Mononuclear cell (primary cell): Measurements from ENCODE around the gene CD300LG. TPM values are rescaled to one million over a fixed set of nuclear protein-coding genes. Genes with fewer than 3 reads are reported as not detected.

Source experiments
- H3K27me3 ChIP-seq: 2 replicates; pipeline ENCODE4 v1.6.0; 2011; ENCODE audit warnings: low read length, control low read depth; ENCODE audit not compliant: insufficient read depth
- H3K4me1 ChIP-seq: 2 replicates; pipeline ENCODE4 v1.5.1; 2011; ENCODE audit warnings: mild to moderate bottlenecking, low read length, control low read depth; ENCODE audit not compliant: insufficient read depth
- H3K4me3 ChIP-seq: 2 replicates; pipeline ENCODE4 v1.5.1; 2011; ENCODE audit warnings: mild to moderate bottlenecking, low read length, moderate library complexity
- H3K9me3 ChIP-seq: 2 replicates; pipeline ENCODE4 v1.5.1; 2011; ENCODE audit warnings: low read depth, mild to moderate bottlenecking, control low read depth, low read length
- total RNA-seq: library from RNA; depleted of rRNA; stranded (reverse); fragments of >200 nt; gene quantifications from one replicate; pipeline ENCODE4 v1.2.3, GENCODE V29; 2012

The CD300LG gene
- total RNA-seq, 1 donor, result not detected

GRCh38 chr17:43912635-43913304 lies 65.8 kb downstream of the CD300LG start:
- Histone ChIP-seq H3K4me1 (peaks cover 19% of the 10 kb centered on the region), H3K4me3 (no peak overlapping the region), H3K27me3 (peaks cover 21% of the 10 kb centered on the region), H3K9me3 (no peaks in the 10 kb centered on the region)

Other genes starting within 250 kb of the CD300LG start
- 0.42 TPM for gene MEOX1, start 185.3 kb upstream of the CD300LG start, total RNA-seq
- gene SOST, start 88.4 kb upstream of the CD300LG start, total RNA-seq, result not detected
- gene DUSP3, start 68.2 kb upstream of the CD300LG start, total RNA-seq, result 16.6 TPM
- gene CFAP97D1, start 66.7 kb upstream of the CD300LG start, total RNA-seq, result not detected
- 0.21 TPM for gene MPP3, start 14.0 kb upstream of the CD300LG start, total RNA-seq
- gene MPP2, start 60.4 kb downstream of the CD300LG start, total RNA-seq, result 1.4 TPM
- not detected for gene PPY, start 95.3 kb downstream of the CD300LG start, total RNA-seq
- not detected for gene PYY, start 106.8 kb downstream of the CD300LG start, total RNA-seq
- 0.42 TPM for gene NAGS, start 157.4 kb downstream of the CD300LG start, total RNA-seq
- gene TMEM101, start 167.8 kb downstream of the CD300LG start, total RNA-seq, result 21.0 TPM
- gene LSM12, start 219.5 kb downstream of the CD300LG start, total RNA-seq, result 44.4 TPM
- 5.0 TPM for gene G6PC3, start 223.6 kb downstream of the CD300LG start, total RNA-seq